ENCODE results near the gene GNG13.

The GNG13 gene

DNA sequence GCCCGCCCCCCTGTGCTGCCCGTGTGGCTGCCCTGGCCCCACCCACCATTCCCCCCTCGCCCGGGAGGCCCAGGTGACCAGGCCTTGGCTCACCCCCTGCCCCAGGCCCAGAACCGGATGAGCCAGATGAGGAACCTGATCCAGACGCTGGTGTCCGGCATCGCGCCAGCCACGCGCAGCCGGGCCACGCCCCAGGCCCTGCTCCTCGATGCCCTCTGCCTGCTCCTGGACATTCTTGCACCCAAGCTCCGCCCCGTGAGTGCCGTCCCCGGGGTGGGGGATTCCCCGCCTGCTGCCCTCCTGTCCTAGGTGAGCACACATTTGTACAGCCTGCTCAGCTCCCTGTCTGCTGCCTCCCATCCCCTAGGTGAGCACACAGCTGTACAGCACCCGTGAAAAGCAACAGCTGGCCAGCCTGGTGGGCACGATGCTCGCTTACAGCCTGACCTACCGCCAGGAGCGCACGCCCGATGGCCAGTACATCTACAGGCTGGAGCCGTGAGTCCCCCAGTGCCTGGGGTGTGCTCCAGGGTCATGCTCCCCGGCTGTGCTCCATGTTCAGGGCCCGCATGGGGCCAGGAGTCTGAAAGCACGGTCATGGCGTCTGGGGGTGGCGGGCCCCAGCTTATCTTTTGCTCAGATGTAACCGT, 4.8 kb downstream of the GNG13 start:
- TF ChIP-seq, protein P1, sequence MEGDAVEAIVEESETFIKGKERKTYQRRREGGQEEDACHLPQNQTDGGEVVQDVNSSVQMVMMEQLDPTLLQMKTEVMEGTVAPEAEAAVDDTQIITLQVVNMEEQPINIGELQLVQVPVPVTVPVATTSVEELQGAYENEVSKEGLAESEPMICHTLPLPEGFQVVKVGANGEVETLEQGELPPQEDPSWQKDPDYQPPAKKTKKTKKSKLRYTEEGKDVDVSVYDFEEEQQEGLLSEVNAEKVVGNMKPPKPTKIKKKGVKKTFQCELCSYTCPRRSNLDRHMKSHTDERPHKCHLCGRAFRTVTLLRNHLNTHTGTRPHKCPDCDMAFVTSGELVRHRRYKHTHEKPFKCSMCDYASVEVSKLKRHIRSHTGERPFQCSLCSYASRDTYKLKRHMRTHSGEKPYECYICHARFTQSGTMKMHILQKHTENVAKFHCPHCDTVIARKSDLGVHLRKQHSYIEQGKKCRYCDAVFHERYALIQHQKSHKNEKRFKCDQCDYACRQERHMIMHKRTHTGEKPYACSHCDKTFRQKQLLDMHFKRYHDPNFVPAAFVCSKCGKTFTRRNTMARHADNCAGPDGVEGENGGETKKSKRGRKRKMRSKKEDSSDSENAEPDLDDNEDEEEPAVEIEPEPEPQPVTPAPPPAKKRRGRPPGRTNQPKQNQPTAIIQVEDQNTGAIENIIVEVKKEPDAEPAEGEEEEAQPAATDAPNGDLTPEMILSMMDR (conservative IDR thresholded peaks at IDR 0.05; ENCODE audit: low read depth, low read length) = no peak
- Histone ChIP-seq H3K27ac (no peak overlapping the region), H2AFZ (ENCODE audit: low read depth) (no peak overlapping the region), H3K9ac (no peak overlapping the region), H3K27me3 (ENCODE audit: insufficient read depth, low read depth) (peaks cover 23% of the 10 kb centered on the region), H3K4me3 (IDR thresholded peaks at IDR 0.05; ENCODE audit: insufficient read depth, low read depth, low read length) (no peak overlapping the region), H3K4me2 (no peak overlapping the region), H3K36me3 (ENCODE audit: insufficient read depth) (no peaks in the 10 kb centered on the region), H3K79me2 (ENCODE audit: insufficient read depth, low read depth) (no peaks in the 10 kb centered on the region), H4K20me1 (ENCODE audit: insufficient read depth) (no peaks in the 10 kb centered on the region), H3K4me1 (ENCODE audit: low read depth, poor library complexity, severe bottlenecking) (peaks cover 8% of the 10 kb centered on the region)

DNA sequence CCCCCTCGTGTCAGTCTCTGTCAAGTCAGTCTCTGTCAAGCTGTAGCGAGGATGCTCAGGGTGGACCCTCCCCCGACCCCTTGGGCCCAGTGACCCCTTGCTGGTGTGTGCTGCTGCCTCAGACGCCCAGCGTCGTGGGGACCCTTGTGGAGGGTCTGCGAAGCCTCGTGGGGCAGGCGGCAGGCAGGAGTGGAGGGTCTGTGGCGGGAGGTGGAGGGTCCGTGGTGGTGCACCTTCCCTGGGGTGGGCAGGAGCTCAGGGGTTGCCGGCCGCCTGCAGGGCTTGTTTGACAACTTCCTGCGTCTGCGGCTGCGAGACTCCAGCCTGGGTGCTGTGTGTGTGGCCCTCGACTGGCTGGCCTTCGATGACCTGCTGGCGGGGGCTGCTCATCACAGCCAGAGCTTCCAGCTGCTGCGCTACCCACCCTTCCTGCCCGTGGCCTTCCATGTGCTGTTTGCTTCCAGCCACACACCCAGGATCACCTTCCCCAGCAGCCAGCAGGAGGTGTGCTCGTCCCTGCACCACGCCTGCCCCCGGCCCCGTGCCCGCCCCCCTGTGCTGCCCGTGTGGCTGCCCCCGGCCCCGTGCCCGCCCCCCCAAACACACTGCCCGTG, 5.6 kb downstream of the GNG13 start:
- no peak overlapping the region for H3K9ac ChIP-seq
- H2AFZ ChIP-seq (ENCODE audit: low read depth) = no peak overlapping the region
- no peak overlapping the region for H3K4me2 ChIP-seq
- H3K36me3 ChIP-seq (ENCODE audit: insufficient read depth) = no peaks in the 10 kb centered on the region
- H3K27me3 ChIP-seq (ENCODE audit: insufficient read depth, low read depth) = peaks cover 16% of the 10 kb centered on the region; the same call in 1 of the 2 replicates
- H3K4me3 ChIP-seq (IDR thresholded peaks at IDR 0.05; ENCODE audit: insufficient read depth, low read depth, low read length) = no peak overlapping the region
- H3K27ac ChIP-seq = no peak overlapping the region
- H4K20me1 ChIP-seq (ENCODE audit: insufficient read depth) = no peaks in the 10 kb centered on the region
- TF ChIP-seq, protein P1 (conservative IDR thresholded peaks at IDR 0.05; ENCODE audit: low read depth, low read length) = no peak
- peaks cover 8% of the 10 kb centered on the region for H3K4me1 ChIP-seq (ENCODE audit: low read depth, poor library complexity, severe bottlenecking)
- no peaks in the 10 kb centered on the region for H3K79me2 ChIP-seq (ENCODE audit: insufficient read depth, low read depth)

DNA sequence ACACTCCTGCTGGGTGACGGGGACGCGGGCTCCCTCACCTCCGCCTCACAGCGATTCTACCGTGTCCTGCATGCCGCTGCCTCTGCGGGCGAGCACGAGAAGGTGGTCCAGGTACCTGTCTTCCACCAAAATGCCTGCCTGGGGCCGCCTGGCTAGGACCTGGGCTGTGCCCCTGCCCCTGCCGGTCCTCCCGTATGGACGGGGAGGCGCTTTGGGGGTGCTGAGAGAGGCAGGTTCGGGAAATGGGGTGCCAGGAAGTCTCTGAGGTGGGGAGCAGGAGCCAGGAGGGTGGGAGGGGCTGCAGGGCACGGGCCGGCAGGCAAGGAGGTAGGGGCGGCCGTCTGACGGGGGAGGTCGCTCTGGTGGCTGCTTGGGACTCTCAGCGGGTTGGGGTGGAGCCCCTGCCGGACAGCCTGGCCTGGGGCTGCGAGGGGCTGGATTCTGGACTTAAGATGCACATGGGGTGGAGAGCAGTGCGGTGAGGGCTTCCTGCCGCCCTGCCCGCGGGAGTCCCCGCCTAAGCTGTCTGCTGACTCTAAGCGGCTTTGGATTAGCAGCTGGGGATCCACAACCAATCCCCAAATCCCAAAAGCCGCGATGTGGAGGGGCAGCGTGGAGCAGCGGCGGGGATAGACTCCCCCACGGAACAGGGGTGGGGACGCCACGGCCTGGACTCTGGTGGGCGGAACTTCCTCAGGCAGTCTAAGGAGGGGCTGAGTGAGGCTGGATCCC, 6.3 kb downstream of the GNG13 start:
- TF ChIP-seq, protein P1 (conservative IDR thresholded peaks at IDR 0.05; ENCODE audit: low read depth, low read length) = no peak
- Histone ChIP-seq H3K36me3 (ENCODE audit: insufficient read depth) (no peaks in the 10 kb centered on the region), H2AFZ (ENCODE audit: low read depth) (no peak overlapping the region), H3K4me3 (IDR thresholded peaks at IDR 0.05; ENCODE audit: insufficient read depth, low read depth, low read length) (no peak overlapping the region), H3K4me1 (ENCODE audit: low read depth, poor library complexity, severe bottlenecking) (peaks cover 11% of the 10 kb centered on the region), H3K27me3 (ENCODE audit: insufficient read depth, low read depth) (peaks cover 12% of the 10 kb centered on the region; the same call in 1 of the 2 replicates), H3K9ac (no peak overlapping the region), H4K20me1 (ENCODE audit: insufficient read depth) (no peaks in the 10 kb centered on the region), H3K4me2 (no peak overlapping the region), H3K79me2 (ENCODE audit: insufficient read depth, low read depth) (no peaks in the 10 kb centered on the region), H3K27ac (no peak overlapping the region)

DNA sequence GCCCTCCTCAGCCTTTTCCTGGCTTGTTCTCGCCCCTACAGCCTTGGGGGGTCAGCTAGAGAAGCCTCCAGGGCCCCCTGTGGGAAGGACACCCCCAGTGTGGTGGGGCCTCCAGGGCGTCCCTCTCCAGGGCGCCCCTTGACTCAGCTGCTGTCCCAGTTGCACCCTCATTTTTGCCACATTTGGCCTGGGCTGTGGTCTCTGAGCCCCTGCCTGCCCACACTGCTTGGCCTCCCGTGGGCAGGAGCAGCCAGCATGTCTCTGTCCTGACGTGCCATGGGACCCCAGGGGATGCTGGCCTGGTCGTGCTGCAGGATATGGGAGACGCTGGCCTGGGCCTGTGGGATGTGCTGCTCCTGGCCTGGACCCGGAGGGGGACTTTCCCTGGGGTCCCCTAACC, 7.1 kb downstream of the GNG13 start:
- Histone ChIP-seq H3K4me2 (no peak overlapping the region), H4K20me1 (ENCODE audit: insufficient read depth) (no peaks in the 10 kb centered on the region), H2AFZ (ENCODE audit: low read depth) (no peak overlapping the region), H3K79me2 (ENCODE audit: insufficient read depth, low read depth) (peaks cover 7% of the 10 kb centered on the region; the same call in 1 of the 2 replicates), H3K27ac (no peak overlapping the region), H3K9ac (no peak overlapping the region), H3K36me3 (ENCODE audit: insufficient read depth) (no peaks in the 10 kb centered on the region), H3K4me3 (IDR thresholded peaks at IDR 0.05; ENCODE audit: insufficient read depth, low read depth, low read length) (no peak overlapping the region), H3K4me1 (ENCODE audit: low read depth, poor library complexity, severe bottlenecking) (peaks cover 13% of the 10 kb centered on the region), H3K27me3 (ENCODE audit: insufficient read depth, low read depth) (0 out of 2 replicates have a peak, but pooled peaks cover 3% of the 10 kb centered on the region)
- TF ChIP-seq, protein P1 (conservative IDR thresholded peaks at IDR 0.05; ENCODE audit: low read depth, low read length) = no peak
